ENCODE measurements around the gene CYB5R3. TPM values are rescaled to one million over a fixed set of nuclear protein-coding genes. Genes with fewer than 3 reads are reported as not detected.
A peak's percentile ranks its signal among the peaks of the same experiment; 100 is the strongest.

The CYB5R3 gene
- total RNA-seq, 4 donors from 2014 or later = 127 to 268 (median 155) TPM

DNA sequence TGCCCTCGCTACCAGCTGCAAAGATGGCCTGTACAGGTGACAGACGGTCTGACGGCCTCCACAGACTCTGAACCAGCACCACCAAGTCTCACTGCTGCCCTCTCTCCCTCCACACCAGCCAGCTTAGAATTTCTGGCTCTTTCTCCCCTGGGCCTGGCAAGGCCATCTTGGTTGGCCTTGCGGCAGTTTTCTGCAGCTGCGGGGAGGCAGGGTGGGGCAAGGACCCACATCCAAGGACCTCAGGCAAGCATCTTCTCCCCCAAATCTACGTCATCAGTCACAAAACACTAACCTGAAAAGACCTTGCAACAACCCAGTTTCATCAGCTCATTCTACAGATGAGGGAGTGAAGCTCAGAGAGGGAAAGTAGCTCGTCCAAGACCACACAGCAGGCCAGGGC, 22.8 kb downstream of the CYB5R3 start:
- H3K4me1 ChIP-seq = peaks cover 0 to 38% (median 0%) of the 10 kb centered on the region in 3 donors
- H3K36me3 ChIP-seq = peaks cover 0 to 94% of the 10 kb centered on the region in 2 donors
- no peaks in the 10 kb centered on the region for H3K9me3 ChIP-seq
- no peak overlapping the region for H3K4me3 ChIP-seq
- TF ChIP-seq POLR2AphosphoS5 (IDR thresholded peaks at IDR 0.05) = no peak
- TF ChIP-seq EP300 (IDR thresholded peaks at IDR 0.05) = no peak
- TF ChIP-seq, protein P1, sequence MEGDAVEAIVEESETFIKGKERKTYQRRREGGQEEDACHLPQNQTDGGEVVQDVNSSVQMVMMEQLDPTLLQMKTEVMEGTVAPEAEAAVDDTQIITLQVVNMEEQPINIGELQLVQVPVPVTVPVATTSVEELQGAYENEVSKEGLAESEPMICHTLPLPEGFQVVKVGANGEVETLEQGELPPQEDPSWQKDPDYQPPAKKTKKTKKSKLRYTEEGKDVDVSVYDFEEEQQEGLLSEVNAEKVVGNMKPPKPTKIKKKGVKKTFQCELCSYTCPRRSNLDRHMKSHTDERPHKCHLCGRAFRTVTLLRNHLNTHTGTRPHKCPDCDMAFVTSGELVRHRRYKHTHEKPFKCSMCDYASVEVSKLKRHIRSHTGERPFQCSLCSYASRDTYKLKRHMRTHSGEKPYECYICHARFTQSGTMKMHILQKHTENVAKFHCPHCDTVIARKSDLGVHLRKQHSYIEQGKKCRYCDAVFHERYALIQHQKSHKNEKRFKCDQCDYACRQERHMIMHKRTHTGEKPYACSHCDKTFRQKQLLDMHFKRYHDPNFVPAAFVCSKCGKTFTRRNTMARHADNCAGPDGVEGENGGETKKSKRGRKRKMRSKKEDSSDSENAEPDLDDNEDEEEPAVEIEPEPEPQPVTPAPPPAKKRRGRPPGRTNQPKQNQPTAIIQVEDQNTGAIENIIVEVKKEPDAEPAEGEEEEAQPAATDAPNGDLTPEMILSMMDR (IDR thresholded peaks at IDR 0.05) = no peak
- no peak for TF ChIP-seq POLR2A (IDR thresholded peaks at IDR 0.05)
- no peaks in the 10 kb centered on the region for H3K27me3 ChIP-seq
- H3K27ac ChIP-seq = no peak overlapping the region
- WGBS, 2 donors (ENCODE audit: low coverage in 1 of 2) = 90 to 100% methylated on average over 1 to 3 of the region's 7 CpGs
- ATAC-seq = no peak

DNA sequence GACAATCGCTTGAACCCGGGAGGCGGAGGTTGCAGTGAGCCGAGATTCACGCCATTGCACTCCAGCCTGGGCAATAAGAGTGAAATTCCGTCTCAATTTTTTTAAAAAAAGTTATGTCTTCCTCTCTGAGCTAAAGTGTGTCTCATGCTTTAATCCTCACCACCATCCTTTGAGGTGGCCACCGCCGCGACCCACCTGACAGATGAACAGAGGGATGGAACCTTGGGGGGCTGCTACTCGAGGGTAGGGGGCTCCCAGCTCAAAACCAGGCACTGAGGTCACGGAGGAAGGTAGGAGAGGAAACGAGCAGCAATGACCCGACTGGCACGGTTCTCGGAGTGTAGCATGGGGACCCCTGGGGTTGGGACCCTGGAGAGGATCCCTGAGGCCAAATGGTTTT, 23.8 kb downstream of the CYB5R3 start:
- ATAC-seq = no peak
- no peaks in the 10 kb centered on the region for H3K27me3 ChIP-seq
- no peak overlapping the region for H3K27ac ChIP-seq
- peaks cover 0 to 42% (median 6%) of the 10 kb centered on the region in 3 donors for H3K4me1 ChIP-seq
- H3K9me3 ChIP-seq = no peaks in the 10 kb centered on the region
- 72 to 78% methylated on average over 10 to 11 of the region's 15 CpGs for WGBS, 2 donors (ENCODE audit: low coverage in 1 of 2)
- peaks cover 0 to 88% of the 10 kb centered on the region in 2 donors for H3K36me3 ChIP-seq
- H3K4me3 ChIP-seq = no peak overlapping the region
- no peak for TF ChIP-seq POLR2AphosphoS5 (IDR thresholded peaks at IDR 0.05)
- TF ChIP-seq, protein P1 (IDR thresholded peaks at IDR 0.05) = no peak
- no peak for TF ChIP-seq EP300 (IDR thresholded peaks at IDR 0.05)
- no peak for TF ChIP-seq POLR2A (IDR thresholded peaks at IDR 0.05)

DNA sequence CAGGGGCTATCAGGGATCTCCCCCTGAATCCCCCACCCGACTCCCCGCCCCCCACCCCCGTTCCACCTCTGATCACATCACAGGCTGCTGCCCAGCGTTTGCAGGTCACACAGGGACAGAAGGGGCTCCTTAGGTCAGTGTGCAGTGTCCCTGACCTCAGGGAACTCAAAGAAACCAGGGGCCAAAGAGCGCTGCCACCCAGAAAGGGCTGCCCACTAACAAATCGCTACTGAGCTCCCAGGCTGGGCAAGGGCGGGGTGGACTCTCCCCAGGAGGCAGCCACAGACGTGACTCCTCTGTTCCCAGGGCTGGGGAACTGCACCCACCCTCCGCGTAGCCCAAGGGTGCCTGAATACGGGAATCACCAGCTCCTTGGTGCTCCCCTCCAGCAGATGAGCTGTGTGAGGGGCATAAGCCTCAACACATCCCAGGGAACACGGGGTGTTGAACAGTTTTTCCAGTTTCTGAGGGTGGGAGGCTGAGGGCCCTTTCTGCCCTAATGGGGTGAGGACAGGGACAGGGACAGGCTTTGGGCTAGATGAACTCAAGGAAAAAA, 24.6 kb downstream of the CYB5R3 start:
- no peak for ATAC-seq
- Histone ChIP-seq H3K9me3 (no peaks in the 10 kb centered on the region), H3K4me3 (no peak overlapping the region), H3K27me3 (no peaks in the 10 kb centered on the region), H3K27ac (peak overlapping the region in 3 of 4 donors; percentile 49 to 64 (median 54)), H3K36me3 (peaks cover 0 to 88% of the 10 kb centered on the region in 2 donors), H3K4me1 (peaks cover 0 to 43% (median 6%) of the 10 kb centered on the region in 3 donors)
- WGBS, 2 donors (ENCODE audit: low coverage in 1 of 2) = no CpG with 5 or more reads among the region's 12 CpGs
- TF ChIP-seq POLR2AphosphoS5 (IDR thresholded peaks at IDR 0.05) (no peak), EP300 (IDR thresholded peaks at IDR 0.05) (no peak), POLR2A (IDR thresholded peaks at IDR 0.05) (no peak)
- TF ChIP-seq, protein P1 (IDR thresholded peaks at IDR 0.05) = no peak

DNA sequence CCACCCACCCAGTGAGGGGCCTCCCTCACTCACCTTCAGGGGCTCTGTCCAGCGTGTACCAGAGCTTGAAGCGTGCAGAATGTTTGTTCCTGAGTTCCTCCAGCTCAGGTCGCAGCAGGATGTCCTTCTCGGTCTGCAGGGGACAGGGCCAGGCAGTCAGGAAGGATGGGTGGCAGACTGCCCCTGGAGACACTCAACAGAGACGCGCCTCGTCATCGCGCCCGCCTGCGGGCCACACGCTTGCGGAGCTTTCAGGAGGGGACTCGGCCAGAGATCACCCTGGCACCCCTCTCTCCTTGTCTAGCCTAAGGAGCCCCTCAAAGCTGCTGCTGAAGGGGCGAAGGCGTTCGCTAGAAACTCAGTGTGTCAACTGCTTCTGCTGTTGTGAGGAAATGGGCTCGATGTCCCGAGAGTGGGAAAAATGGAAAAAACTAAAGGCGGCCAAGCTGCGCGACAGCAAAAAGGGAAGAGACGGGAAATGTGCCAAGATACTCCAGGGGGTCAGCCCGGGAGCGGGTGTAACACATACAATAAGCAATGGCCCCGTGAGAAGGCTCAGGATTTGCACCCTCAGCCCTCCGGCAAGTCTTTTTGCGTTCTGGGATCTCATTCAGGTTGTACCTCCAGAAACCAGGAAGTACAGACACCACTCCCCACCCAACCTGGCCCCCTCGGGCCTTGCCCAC, 25.3 kb downstream of the CYB5R3 start:
- Histone ChIP-seq H3K27ac (peak overlapping the region in 3 of 4 donors; percentile 49 to 64 (median 54)), H3K4me1 (peaks cover 0 to 43% (median 6%) of the 10 kb centered on the region in 3 donors), H3K27me3 (no peaks in the 10 kb centered on the region), H3K36me3 (peaks cover 0 to 88% of the 10 kb centered on the region in 2 donors), H3K9me3 (no peaks in the 10 kb centered on the region), H3K4me3 (no peak overlapping the region)
- 23 to 80% methylated on average over 7 to 10 of the region's 29 CpGs for WGBS, 2 donors (ENCODE audit: low coverage in 1 of 2)
- no peak for ATAC-seq
- TF ChIP-seq POLR2AphosphoS5 (IDR thresholded peaks at IDR 0.05) (no peak), POLR2A (IDR thresholded peaks at IDR 0.05) (no peak), EP300 (IDR thresholded peaks at IDR 0.05) (no peak)
- TF ChIP-seq, protein P1 (IDR thresholded peaks at IDR 0.05) = no peak

Data from gastroesophageal sphincter (tissue), 4 donors.